SK-N-MC (cell line): ENCODE results near the gene SCN11A.

Experiments
- EZH2 ChIP-seq: fragments of 200-600 bp; sonication (generic); IDR thresholded peaks from one replicate; pipeline ENCODE4 v1.6.1; 2017; ENCODE audit warnings: antibody characterized with exemption
- FOXP2 ChIP-seq: optimal IDR thresholded peaks from 2 replicates; pipeline ENCODE3; 2011; ENCODE audit warnings: mild to moderate bottlenecking, moderate library complexity; ENCODE audit not compliant: insufficient read depth; ENCODE audit errors: extremely low read length, control extremely low read depth
- POLR2AphosphoS5 ChIP-seq: IDR thresholded peaks from 2 replicates; pipeline ENCODE4 v1.6.1; 2012; ENCODE audit warnings: mild to moderate bottlenecking, low read depth, low read length, borderline replicate concordance

DNA sequence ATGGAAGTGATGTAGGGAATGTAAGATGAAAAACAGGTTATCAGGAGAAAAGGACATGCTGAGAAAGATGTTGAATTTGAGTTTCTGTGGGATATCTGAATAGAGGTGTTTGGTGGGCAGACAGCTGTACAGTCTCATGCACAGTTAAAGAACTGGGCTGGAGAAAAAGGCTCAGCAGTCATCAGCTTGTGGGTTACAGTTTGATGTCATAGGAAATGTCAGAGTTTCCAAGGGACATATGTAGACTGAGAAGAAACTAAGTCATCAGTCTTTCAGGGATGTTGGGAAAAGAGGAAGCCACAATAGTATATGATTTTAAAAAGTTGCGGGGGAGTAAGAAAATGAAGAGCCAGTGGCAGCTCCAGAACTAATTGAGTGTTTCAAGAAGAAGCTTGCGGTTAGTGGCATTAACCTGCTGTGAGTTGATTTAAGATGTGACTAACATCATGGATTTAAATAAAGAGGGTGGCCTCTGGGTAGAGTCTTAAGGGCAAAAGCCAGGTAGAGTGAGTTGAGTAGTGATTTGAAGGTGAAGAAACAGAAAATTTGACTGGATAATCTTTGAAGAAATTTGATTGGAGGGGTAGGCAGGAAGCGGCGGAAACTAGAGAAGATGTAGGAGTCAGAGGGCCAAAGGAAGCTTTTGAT, 31.0 kb upstream of the SCN11A start:
- TF ChIP-seq EZH2 (no peak), POLR2AphosphoS5 (no peak), FOXP2 (no peak)
